Effector memory CD4-positive, alpha-beta T cell (primary cell): ENCODE measurements around the gene PCDHB15.
"Not testable (repeated sequence)": the region's sequence is repeated elsewhere in the genome, so short reads cannot be mapped to it uniquely, and the experiment has no call there.

ENCODE experiments used
- DNase-seq, 3 donors: peaks; one replicate each; pipeline ENCODE4 v3.0.0-alpha.2; 2020
- H3K27ac ChIP-seq: 2 replicates; pipeline ENCODE4 v1.7.0; 2013; ENCODE audit warnings: mild to moderate bottlenecking, low read length, moderate library complexity; ENCODE audit not compliant: insufficient read depth, poor library complexity, severe bottlenecking
- H3K27me3 ChIP-seq: replicated peaks from 2 replicates; pipeline ENCODE4 v1.7.0; 2013; ENCODE audit warnings: mild to moderate bottlenecking, low read length; ENCODE audit not compliant: insufficient read depth, control insufficient read depth, poor library complexity, severe bottlenecking
- H3K36me3 ChIP-seq: 2 replicates; pipeline ENCODE4 v1.7.0; 2013; ENCODE audit warnings: mild to moderate bottlenecking, low read length, moderate library complexity; ENCODE audit not compliant: control insufficient read depth, insufficient read depth
- H3K4me1 ChIP-seq: 2 replicates; pipeline ENCODE4 v1.7.0; 2013; ENCODE audit warnings: low read length, mild to moderate bottlenecking; ENCODE audit not compliant: control insufficient read depth, insufficient read depth, poor library complexity, severe bottlenecking
- H3K4me3 ChIP-seq: 2 replicates; pipeline ENCODE4 v1.7.0; 2013; ENCODE audit warnings: low read length, low read depth, mild to moderate bottlenecking; ENCODE audit not compliant: insufficient read depth, poor library complexity, severe bottlenecking
- H3K9me3 ChIP-seq: 2 replicates; pipeline ENCODE4 v1.7.0; 2013; ENCODE audit warnings: mild to moderate bottlenecking, low read length, moderate library complexity; ENCODE audit not compliant: control insufficient read depth

The PCDHB15 gene

DNA sequence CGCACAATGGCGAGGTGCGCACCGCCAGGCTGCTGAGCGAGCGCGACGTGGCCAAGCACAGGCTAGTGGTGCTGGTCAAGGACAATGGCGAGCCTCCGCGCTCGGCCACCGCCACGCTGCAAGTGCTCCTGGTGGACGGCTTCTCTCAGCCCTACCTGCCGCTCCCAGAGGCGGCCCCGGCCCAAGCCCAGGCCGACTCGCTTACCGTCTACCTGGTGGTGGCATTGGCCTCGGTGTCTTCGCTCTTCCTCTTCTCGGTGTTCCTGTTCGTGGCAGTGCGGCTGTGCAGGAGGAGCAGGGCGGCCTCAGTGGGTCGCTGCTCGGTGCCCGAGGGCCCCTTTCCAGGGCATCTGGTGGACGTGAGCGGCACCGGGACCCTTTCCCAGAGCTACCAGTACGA is 2.2 kb downstream of the PCDHB15 start:
- not testable (repeated sequence) for H3K4me1 ChIP-seq, H3K4me3 ChIP-seq, H3K36me3 ChIP-seq, H3K27ac ChIP-seq, DNase-seq, H3K27me3 ChIP-seq
- H3K9me3 ChIP-seq = peaks cover 40% of the 10 kb centered on the region

DNA sequence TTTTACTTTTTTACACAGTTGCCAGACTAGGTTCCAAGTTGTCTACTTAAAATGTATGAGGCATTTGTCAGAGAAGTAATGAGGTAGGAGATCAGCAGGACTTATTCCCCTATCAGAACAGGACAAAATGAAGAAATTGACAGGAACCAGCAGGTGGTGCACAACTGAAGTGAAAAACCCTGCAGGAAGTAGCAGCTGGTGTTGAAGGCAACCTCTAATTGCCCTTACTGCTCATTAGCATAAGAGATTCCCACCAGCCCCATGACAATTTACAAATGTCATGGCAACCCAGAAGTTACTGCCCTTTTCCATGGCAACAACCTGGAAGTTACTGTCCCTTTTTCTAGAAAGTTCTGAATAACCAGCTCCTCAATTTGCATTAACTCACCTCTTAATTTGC is 5.4 kb downstream of the PCDHB15 start:
- Histone ChIP-seq H3K4me1 (no peaks in the 10 kb centered on the region), H3K36me3 (no peaks in the 10 kb centered on the region), H3K27me3 (no peaks in the 10 kb centered on the region), H3K4me3 (no peak overlapping the region), H3K27ac (no peak overlapping the region), H3K9me3 (peaks cover 51% of the 10 kb centered on the region)
- no peak for DNase-seq

DNA sequence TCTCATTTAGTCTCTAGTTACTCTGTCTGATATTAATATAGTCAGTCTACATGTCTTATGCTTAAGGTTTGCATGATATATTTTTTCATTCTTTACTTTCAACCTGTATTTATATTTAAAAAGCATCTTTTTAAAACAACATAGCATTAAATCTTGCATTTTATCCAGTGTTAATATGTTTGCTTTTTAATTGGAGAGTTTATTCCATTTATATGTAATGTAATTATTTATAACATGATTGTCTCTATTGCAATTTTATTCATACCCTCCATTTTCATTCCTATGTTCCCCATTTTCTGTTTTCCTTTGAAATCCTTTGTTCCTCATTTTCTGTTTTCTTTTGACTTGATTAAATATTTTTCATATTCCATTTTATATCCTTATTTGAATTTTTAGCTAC is 13.3 kb downstream of the PCDHB15 start:
- H3K9me3 ChIP-seq = peaks cover 55% of the 10 kb centered on the region
- H3K27ac ChIP-seq = no peak overlapping the region
- no peaks in the 10 kb centered on the region for H3K36me3 ChIP-seq
- no peaks in the 10 kb centered on the region for H3K4me1 ChIP-seq
- DNase-seq = no peak
- H3K27me3 ChIP-seq = no peaks in the 10 kb centered on the region
- H3K4me3 ChIP-seq = no peak overlapping the region

DNA sequence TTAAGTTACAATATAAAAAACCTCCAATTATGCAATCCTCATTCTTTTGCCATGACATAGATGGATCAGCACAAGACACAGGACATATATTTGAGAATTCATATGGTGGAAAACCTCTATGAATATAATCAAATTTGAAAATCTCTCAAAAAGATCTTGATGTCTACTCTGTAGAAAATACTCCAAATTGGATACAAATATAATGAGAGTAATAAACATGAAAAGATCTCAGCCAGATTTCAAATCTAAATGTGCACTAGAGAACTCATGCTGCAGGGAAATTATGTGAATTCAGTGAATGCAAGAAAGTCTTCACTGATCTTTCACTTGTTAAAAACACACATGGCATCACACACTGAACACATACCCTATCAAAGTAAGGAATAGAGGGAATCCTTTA is 13.8 kb downstream of the PCDHB15 start:
- Histone ChIP-seq H3K9me3 (peaks cover 55% of the 10 kb centered on the region), H3K27ac (no peak overlapping the region), H3K4me1 (no peaks in the 10 kb centered on the region), H3K27me3 (no peaks in the 10 kb centered on the region), H3K4me3 (no peak overlapping the region), H3K36me3 (no peaks in the 10 kb centered on the region)
- DNase-seq = no peak

DNA sequence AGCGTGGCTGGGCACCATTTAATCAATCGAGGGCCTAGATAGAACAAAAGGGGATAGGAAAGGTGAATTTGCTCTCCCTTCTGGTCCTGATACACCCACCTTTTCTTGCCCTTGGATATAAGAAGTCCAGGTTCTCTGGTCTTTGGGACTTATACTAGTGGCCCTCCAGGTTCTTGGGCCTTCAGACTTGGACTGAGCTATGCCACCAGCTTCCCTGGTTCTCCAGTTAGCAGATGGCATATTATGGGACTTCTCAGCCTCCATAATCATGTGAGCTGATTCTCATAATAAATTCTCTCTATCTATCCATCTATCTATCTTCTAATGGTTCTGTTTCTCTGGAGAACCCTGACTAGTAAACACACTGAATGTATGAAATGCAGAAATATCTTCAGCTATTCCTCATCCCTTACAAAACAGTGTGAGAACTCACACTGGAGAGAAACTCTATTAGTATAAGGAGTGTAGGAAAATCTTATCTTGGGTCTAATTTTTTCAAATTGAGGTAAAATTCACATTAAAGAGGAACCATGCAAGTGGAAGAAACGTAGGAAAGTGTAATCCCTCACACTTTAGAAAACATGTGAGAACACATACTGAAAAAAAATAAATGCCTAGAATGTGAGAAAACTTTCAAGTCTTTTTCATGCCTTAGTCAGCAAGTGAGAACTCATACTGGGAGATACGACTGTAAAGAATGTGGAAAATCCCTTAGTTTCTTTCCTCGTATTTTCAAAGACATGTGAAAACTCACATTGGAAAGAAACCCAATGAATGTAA is 15.5 kb downstream of the PCDHB15 start:
- peaks cover 54% of the 10 kb centered on the region for H3K9me3 ChIP-seq
- H3K27ac ChIP-seq = no peak overlapping the region
- H3K4me1 ChIP-seq = no peaks in the 10 kb centered on the region
- no peak for DNase-seq
- no peaks in the 10 kb centered on the region for H3K27me3 ChIP-seq
- no peak overlapping the region for H3K4me3 ChIP-seq
- H3K36me3 ChIP-seq = no peaks in the 10 kb centered on the region

DNA sequence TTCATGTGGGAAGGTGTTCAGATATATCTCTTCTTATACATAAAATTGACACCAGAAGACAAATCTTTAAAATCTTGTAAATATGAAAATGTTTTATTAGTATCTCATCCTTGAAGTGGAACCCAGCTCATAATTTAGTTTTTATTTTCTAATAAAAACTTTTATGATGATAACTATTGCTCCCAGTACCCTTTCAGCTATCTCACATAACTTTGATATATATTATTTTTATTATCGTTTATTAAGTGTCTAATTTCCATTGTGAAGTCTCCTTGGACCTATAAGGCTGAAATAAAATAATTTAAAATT is 16.0 kb downstream of the PCDHB15 start:
- no peaks in the 10 kb centered on the region for H3K36me3 ChIP-seq
- no peak overlapping the region for H3K4me3 ChIP-seq
- H3K9me3 ChIP-seq = peaks cover 53% of the 10 kb centered on the region
- DNase-seq = no peak
- H3K27ac ChIP-seq = no peak overlapping the region
- H3K4me1 ChIP-seq = no peaks in the 10 kb centered on the region
- no peaks in the 10 kb centered on the region for H3K27me3 ChIP-seq

DNA sequence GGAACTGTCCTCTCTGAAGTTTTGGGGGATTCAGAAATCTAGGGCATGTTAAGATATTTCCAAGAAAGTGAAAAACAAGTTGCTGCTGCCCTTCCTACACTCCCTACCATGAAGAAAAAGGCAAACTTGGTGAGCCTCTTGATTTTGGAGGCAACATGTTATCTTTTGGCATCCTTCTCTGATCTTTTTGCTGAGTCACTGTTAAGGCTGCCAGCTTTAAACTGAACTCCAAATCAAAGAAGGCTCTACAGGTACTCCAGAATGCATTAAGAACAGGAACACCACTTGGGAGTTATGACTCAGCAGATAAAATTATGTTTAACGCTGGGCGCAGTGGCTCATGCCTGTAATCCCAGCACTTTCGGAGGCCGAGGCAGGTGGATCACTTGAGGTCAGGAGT is 24.0 kb downstream of the PCDHB15 start:
- no peak for DNase-seq
- Histone ChIP-seq H3K4me1 (no peaks in the 10 kb centered on the region), H3K9me3 (peaks cover 34% of the 10 kb centered on the region), H3K27me3 (no peaks in the 10 kb centered on the region), H3K4me3 (no peak overlapping the region), H3K27ac (no peak overlapping the region), H3K36me3 (no peaks in the 10 kb centered on the region)

DNA sequence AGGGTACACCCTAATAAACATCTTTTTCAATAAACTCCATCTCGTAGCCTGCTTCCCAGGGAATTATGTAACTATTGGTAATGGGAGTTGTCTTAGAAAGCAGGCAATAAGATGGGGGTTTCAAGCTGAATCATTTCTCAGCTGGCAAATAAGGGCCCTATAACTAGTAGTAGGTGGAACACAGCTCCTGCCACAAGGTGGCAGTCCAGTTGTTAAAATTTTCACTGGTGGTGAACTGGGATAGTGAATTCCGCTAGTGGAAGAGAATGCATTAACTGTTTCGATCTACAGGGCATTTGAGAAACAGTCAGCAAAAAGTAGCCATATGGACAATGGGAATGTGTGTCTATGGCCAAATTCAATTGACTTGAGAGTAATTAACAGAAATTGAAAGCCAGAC is 27.7 kb downstream of the PCDHB15 start:
- no peak for DNase-seq
- Histone ChIP-seq H3K27me3 (no peaks in the 10 kb centered on the region), H3K4me3 (no peak overlapping the region), H3K27ac (no peak overlapping the region), H3K9me3 (peaks cover 16% of the 10 kb centered on the region), H3K4me1 (no peaks in the 10 kb centered on the region), H3K36me3 (no peaks in the 10 kb centered on the region)

DNA sequence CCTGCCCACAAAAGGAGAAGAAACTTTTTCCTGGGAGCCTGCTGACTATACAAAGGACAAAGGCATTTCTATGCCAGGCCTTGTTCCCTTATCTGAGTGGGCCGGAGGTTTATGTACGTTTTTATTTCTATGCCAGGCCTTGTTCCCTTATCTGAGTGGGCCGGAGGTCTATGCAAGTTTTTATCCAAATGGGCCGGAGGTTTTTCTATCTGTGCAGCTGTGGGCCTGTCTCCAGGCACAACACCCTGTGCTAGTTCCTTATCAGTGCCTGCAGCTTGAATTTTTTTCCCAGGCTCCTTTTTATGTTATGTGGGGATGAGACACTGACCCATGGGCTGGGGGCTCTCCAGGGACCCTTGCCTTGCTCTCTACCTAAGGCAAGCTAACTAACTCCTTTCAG is 53.2 kb downstream of the PCDHB15 start:
- no peak for DNase-seq
- no peaks in the 10 kb centered on the region for H3K27me3 ChIP-seq
- H3K4me1 ChIP-seq = no peaks in the 10 kb centered on the region
- no peaks in the 10 kb centered on the region for H3K36me3 ChIP-seq
- H3K4me3 ChIP-seq = no peak overlapping the region
- no peak overlapping the region for H3K27ac ChIP-seq
- peaks cover 10% of the 10 kb centered on the region for H3K9me3 ChIP-seq
